Measurements from ENCODE around the gene CDH26.
A peak's percentile ranks its signal among the peaks of the same experiment; 100 is the strongest.

GRCh38 chr20:60057866-60058807 is 99.9 kb downstream of the CDH26 start:
- TF ChIP-seq, protein P1, sequence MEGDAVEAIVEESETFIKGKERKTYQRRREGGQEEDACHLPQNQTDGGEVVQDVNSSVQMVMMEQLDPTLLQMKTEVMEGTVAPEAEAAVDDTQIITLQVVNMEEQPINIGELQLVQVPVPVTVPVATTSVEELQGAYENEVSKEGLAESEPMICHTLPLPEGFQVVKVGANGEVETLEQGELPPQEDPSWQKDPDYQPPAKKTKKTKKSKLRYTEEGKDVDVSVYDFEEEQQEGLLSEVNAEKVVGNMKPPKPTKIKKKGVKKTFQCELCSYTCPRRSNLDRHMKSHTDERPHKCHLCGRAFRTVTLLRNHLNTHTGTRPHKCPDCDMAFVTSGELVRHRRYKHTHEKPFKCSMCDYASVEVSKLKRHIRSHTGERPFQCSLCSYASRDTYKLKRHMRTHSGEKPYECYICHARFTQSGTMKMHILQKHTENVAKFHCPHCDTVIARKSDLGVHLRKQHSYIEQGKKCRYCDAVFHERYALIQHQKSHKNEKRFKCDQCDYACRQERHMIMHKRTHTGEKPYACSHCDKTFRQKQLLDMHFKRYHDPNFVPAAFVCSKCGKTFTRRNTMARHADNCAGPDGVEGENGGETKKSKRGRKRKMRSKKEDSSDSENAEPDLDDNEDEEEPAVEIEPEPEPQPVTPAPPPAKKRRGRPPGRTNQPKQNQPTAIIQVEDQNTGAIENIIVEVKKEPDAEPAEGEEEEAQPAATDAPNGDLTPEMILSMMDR (IDR thresholded peaks at IDR 0.05; ENCODE audit: borderline replicate concordance, extremely low read depth, low read length, poor library complexity, severe bottlenecking) = peak; percentile 36
- TF ChIP-seq EZH2 (IDR thresholded peaks at IDR 0.05; ENCODE audit: borderline replicate concordance, low read depth, low read length, severe bottlenecking) = no peak

Data from DND-41 (cell line).